Neural crest cell (in vitro differentiated cells): ENCODE measurements around the gene ARID3A. TPM values are rescaled to one million over a fixed set of nuclear protein-coding genes. Genes with fewer than 3 reads are reported as not detected.

Experiments
- DNase-seq: peaks from one replicate; pipeline ENCODE4 v3.0.0; 2021; ENCODE audit warnings: low read depth, mixed read lengths, low spot score
- H3K27ac Mint-ChIP-seq: one replicate; pipeline ENCODE4 v1.8.0; 2021; ENCODE audit warnings: mild to moderate bottlenecking, mixed read lengths; ENCODE audit not compliant: unreplicated experiment
- H3K27me3 Mint-ChIP-seq: 2 replicates; pipeline ENCODE4 v1.8.0; 2021; ENCODE audit warnings: low read depth, mild to moderate bottlenecking, mixed read lengths
- H3K36me3 Mint-ChIP-seq: 2 replicates; pipeline ENCODE4 v1.8.0; 2021; ENCODE audit warnings: low read depth, mild to moderate bottlenecking, mixed read lengths
- H3K4me1 Mint-ChIP-seq: 2 replicates; pipeline ENCODE4 v1.8.0; 2021; ENCODE audit warnings: mixed read lengths
- H3K4me3 Mint-ChIP-seq: one replicate; pipeline ENCODE4 v1.8.0; 2021; ENCODE audit warnings: mild to moderate bottlenecking, mixed read lengths
- H3K9me3 Mint-ChIP-seq: 2 replicates; pipeline ENCODE4 v1.8.0; 2021; ENCODE audit warnings: mixed read lengths
- CTCF ChIP-seq: fragments of 200-600 bp; sonication (generic); conservative IDR thresholded peaks from 2 replicates; pipeline ENCODE4 v1.5.0; 2021; ENCODE audit warnings: antibody characterized with exemption, mild to moderate bottlenecking
- total RNA-seq: library from RNA; stranded (reverse); gene quantifications from 2 replicates; pipeline ENCODE4 v1.2.1, GENCODE V29; 2021

Gene ARID3A
- total RNA-seq, 1 donor from 2014 or later = 48.4 TPM

GRCh38 chr19:900302-901111 lies 25.3 kb upstream of the ARID3A start:
- Mint-ChIP-seq H3K9me3 (no peaks in the 10 kb centered on the region), H3K36me3 (no peaks in the 10 kb centered on the region), H3K27ac (no peak overlapping the region), H3K4me3 (no peak overlapping the region), H3K27me3 (no peaks in the 10 kb centered on the region), H3K4me1 (no peaks in the 10 kb centered on the region)
- DNase-seq = no peak
- TF ChIP-seq CTCF = no peak

GRCh38 chr19:901216-902092 lies 24.4 kb upstream of the ARID3A start:
- DNase-seq = no peak
- H3K36me3 Mint-ChIP-seq = no peaks in the 10 kb centered on the region
- H3K9me3 Mint-ChIP-seq = no peaks in the 10 kb centered on the region
- no peak overlapping the region for H3K4me3 Mint-ChIP-seq
- no peak overlapping the region for H3K27ac Mint-ChIP-seq
- H3K27me3 Mint-ChIP-seq = no peaks in the 10 kb centered on the region
- TF ChIP-seq CTCF = no peak
- H3K4me1 Mint-ChIP-seq = no peaks in the 10 kb centered on the region

- Mint-ChIP-seq H3K36me3 (no peaks in the 10 kb centered on the region), H3K27me3 (no peaks in the 10 kb centered on the region), H3K4me1 (no peaks in the 10 kb centered on the region), H3K9me3 (no peaks in the 10 kb centered on the region), H3K4me3 (no peak overlapping the region), H3K27ac (no peak overlapping the region)
- no peak for TF ChIP-seq CTCF
- DNase-seq = no peak
These were observed 23.8 kb upstream of the ARID3A start for GRCh38 chr19:902093-902370.

GRCh38 chr19:902446-903226 lies 23.2 kb upstream of the ARID3A start:
- Mint-ChIP-seq H3K4me3 (no peak overlapping the region), H3K27me3 (no peaks in the 10 kb centered on the region), H3K36me3 (no peaks in the 10 kb centered on the region), H3K27ac (no peak overlapping the region), H3K4me1 (no peaks in the 10 kb centered on the region), H3K9me3 (no peaks in the 10 kb centered on the region)
- no peak for TF ChIP-seq CTCF
- DNase-seq = no peak

- no peaks in the 10 kb centered on the region for H3K4me1 Mint-ChIP-seq
- H3K27ac Mint-ChIP-seq = no peak overlapping the region
- no peaks in the 10 kb centered on the region for H3K9me3 Mint-ChIP-seq
- no peak for TF ChIP-seq CTCF
- no peak for DNase-seq
- no peaks in the 10 kb centered on the region for H3K36me3 Mint-ChIP-seq
- H3K27me3 Mint-ChIP-seq = no peaks in the 10 kb centered on the region
- H3K4me3 Mint-ChIP-seq = no peak overlapping the region
These were observed 22.5 kb upstream of the ARID3A start for GRCh38 chr19:903266-903797.
